B cell (primary cell): ENCODE data around the gene THEM5. TPM values are rescaled to one million over a fixed set of nuclear protein-coding genes. Genes with fewer than 3 reads are reported as not detected.

Source experiments
- ATAC-seq: fragments of 200-7000 bp; cut with Tn5 transposase; one replicate; pipeline ENCODE4 v1.10.0; 2021; ENCODE audit warnings: low read depth, mild to moderate bottlenecking, moderate number of reproducible peaks, moderate library complexity
- CTCF ChIA-PET: fragments of 350-600 bp; sonication (Branson Sonifier 250); formaldehyde crosslinking; loops from one replicate; lab custom pipeline; 2021; ENCODE audit warnings: antibody characterized with exemption, inconsistent platforms; lab: Charles Lee
- POLR2A ChIA-PET: fragments of 350-600 bp; sonication (Branson Sonifier 250); formaldehyde crosslinking; loops from one replicate; lab custom pipeline; 2021; ENCODE audit warnings: antibody characterized with exemption; lab: Charles Lee
- DNase-seq: peaks from one replicate; pipeline ENCODE4 v3.0.0; 2013
- H2AFZ ChIP-seq: 2 replicates; pipeline ENCODE4 v1.6.1; 2012; ENCODE audit warnings: mild to moderate bottlenecking, low read depth, low read length; ENCODE audit not compliant: insufficient read depth, poor library complexity, severe bottlenecking
- H3K27ac ChIP-seq, 2 donors: 1 replicate in 1 of 2; 2 replicates in 1 of 2; pipeline ENCODE4 v1.5.1; 2012 to 2013; ENCODE audit warnings: low read length in 2 of 2, mild to moderate bottlenecking in 2 of 2, moderate library complexity in 1 of 2
- H3K27me3 ChIP-seq, 4 experiments: fragments of 200-600 bp in 1 of 4; sonication (generic) in 1 of 4; replicated peaks in 1 of 4; 1 replicate in 2 of 4; 2 replicates in 2 of 4; pipeline versions ENCODE4 v1.6.1 to v1.7.0; 2013 to 2016; ENCODE audit warnings: low read length in 3 of 4, mild to moderate bottlenecking in 2 of 4, mixed read lengths in 1 of 4, moderate library complexity in 1 of 4; ENCODE audit not compliant: insufficient read depth in 4 of 4, control insufficient read depth in 3 of 4; ENCODE audit errors: control extremely low read depth in 1 of 4
- H3K36me3 ChIP-seq, 2 experiments: replicated peaks in 1 of 2; 1 replicate in 1 of 2; 2 replicates in 1 of 2; pipeline versions ENCODE4 v1.6.1 to v1.7.1; 2013; ENCODE audit warnings: low read length in 1 of 2; ENCODE audit not compliant: insufficient read depth in 2 of 2, control insufficient read depth in 1 of 2; ENCODE audit errors: control extremely low read depth in 1 of 2, extremely low read depth in 1 of 2
- H3K4me1 ChIP-seq, 2 donors: fragments of 200-600 bp in 1 of 2; sonication (generic) in 1 of 2; 1 replicate in 1 of 2; 2 replicates in 1 of 2; pipeline versions ENCODE4 v1.5.1 to v1.6.1; 2013 to 2017; ENCODE audit warnings: low read length in 2 of 2; ENCODE audit not compliant: control insufficient read depth in 2 of 2, insufficient read depth in 2 of 2
- H3K4me2 ChIP-seq: replicated peaks from 2 replicates; pipeline ENCODE3; 2012; ENCODE audit warnings: mild to moderate bottlenecking, low read depth, low read length; ENCODE audit not compliant: poor library complexity, severe bottlenecking
- H3K4me3 ChIP-seq, 5 experiments: fragments of 200-600 bp in 1 of 5; sonication (generic) in 1 of 5; 1 replicate in 3 of 5; 2 replicates in 2 of 5; pipeline versions ENCODE4 v1.5.1 to v1.7.0; 2011 to 2016; ENCODE audit warnings: low read length in 4 of 5, mild to moderate bottlenecking in 4 of 5, low read depth in 2 of 5, control low read depth in 1 of 5, moderate library complexity in 1 of 5; ENCODE audit not compliant: insufficient read depth in 1 of 5; ENCODE audit errors: control extremely low read depth in 1 of 5, extremely low read depth in 1 of 5
- H3K79me2 ChIP-seq: fragments of 200-600 bp; sonication (generic); one replicate; pipeline ENCODE4 v1.6.0; 2016; ENCODE audit warnings: low read length; ENCODE audit not compliant: control insufficient read depth, insufficient read depth
- H3K9ac ChIP-seq: fragments of 200-600 bp; sonication (generic); 2 replicates; pipeline ENCODE4 v1.6.1; 2017; ENCODE audit warnings: mild to moderate bottlenecking, low read length, moderate library complexity
- H3K9me3 ChIP-seq, 3 donors: one replicate each; pipeline versions ENCODE4 v1.6.1 to v1.7.1; 2013; ENCODE audit warnings: low read length in 2 of 3; ENCODE audit not compliant: control insufficient read depth in 2 of 3, insufficient read depth in 1 of 3; ENCODE audit errors: control extremely low read depth in 1 of 3
- H4K20me1 ChIP-seq: 2 replicates; pipeline ENCODE4 v1.6.0; 2012; ENCODE audit warnings: mild to moderate bottlenecking, low read length; ENCODE audit not compliant: insufficient read depth, control insufficient read depth, poor library complexity, severe bottlenecking
- H3K27ac Mint-ChIP-seq: one replicate; pipeline ENCODE4 v1.8.0; 2021; ENCODE audit warnings: mixed read lengths
- H3K27me3 Mint-ChIP-seq: one replicate; pipeline ENCODE4 v1.8.0; 2021; ENCODE audit warnings: mixed read lengths
- H3K4me1 Mint-ChIP-seq: one replicate; pipeline ENCODE4 v1.8.0; 2021; ENCODE audit warnings: mixed read lengths
- H3K4me3 Mint-ChIP-seq: one replicate; pipeline ENCODE4 v1.8.0; 2021; ENCODE audit warnings: mixed read lengths
- H3K9me3 Mint-ChIP-seq: one replicate; pipeline ENCODE4 v1.8.0; 2022; ENCODE audit warnings: mixed read lengths; ENCODE audit not compliant: insufficient read depth
- EZH2 ChIP-seq: IDR thresholded peaks from 2 replicates; pipeline ENCODE4 v1.6.1; 2012; ENCODE audit warnings: borderline replicate concordance, low read depth, mild to moderate bottlenecking, moderate library complexity, low read length; ENCODE audit not compliant: insufficient read depth, poor library complexity, severe bottlenecking
- WGBS: methylation state at CpG from one replicate; pipeline ENCODE4 v1.1.5; 2013; ENCODE audit warnings: missing lambda C conversion rate; ENCODE audit not compliant: insufficient coverage; 5-methylcytosine and 5-hydroxymethylcytosine counted together
- intact Hi-C: fragments of 100-400 bp; cut with micrococcal nuclease; formaldehyde crosslinking; loops from one replicate; pipeline ENCODE4 v1.10.0; 2022
- polyA plus RNA-seq: library from polyadenylated mRNA; depleted of rRNA; stranded (reverse); fragments of >200 nt; gene quantifications from 2 replicates; pipeline ENCODE4 v1.2.3, GENCODE V29; 2012
- total RNA-seq, 2 donors: library from RNA; stranded (reverse); fragments of 120-200 nt in 1 of 2; gene quantifications; 1 replicate in 1 of 2; 2 replicates in 1 of 2; pipeline versions ENCODE4 v1.2.3 to v1.2.4, GENCODE V29; 2013 to 2022
- TF ChIP-seq, protein P1 (sequence below): fragments of 200-600 bp; IDR thresholded peaks from one replicate; pipeline ENCODE4 v1.8.0; 2022; ENCODE audit warnings: antibody characterized with exemption, mild to moderate bottlenecking

Gene THEM5
- total and polyA plus RNA-seq, 2 donors (not counting 1 experiment from before 2014, with no cell fraction given): not detected

DNA sequence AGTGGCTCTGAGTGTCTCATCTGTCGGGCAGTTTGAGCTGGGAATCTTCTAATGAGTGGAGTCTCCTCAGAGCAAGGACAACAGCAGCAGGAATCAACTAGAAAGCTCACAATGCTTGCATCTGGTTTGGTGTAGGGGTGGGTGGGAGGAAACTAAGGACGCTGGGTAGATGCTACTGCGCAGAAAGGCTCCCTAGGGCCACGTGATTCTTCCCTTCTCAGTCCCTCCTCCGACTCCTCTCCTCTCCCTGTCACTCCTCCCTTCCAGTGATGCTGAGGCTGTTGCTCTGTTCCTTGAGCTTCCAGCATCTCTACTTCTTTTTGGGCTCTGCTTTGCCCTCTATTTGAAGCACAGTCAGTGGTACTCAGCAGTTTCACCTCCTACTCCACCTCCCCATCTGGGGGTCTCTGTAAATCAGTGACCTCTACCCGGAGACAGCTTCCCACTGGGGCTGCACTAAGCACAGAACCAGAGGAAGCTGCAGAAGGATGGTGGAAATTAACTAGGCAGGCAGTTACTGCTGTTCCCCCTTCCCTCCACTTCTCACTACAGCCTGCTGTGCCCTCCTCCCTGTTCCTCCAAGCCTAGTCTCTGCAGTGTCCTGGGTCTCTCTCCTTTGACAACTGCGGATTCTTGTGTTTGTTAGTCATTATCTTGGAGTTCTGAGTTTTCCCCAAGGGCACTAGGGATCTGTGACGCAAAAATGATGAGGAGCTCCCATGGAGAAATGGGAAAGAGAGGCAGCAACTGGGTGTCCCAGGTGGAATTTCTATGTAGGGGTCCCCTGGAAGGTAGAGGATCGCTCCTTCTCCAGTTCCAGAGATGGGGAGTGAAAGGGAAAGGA lies 54.1 kb downstream of the THEM5 start:
- ChIA-PET POLR2A (no interaction called here), CTCF (interaction anchor here (0.7 kb wide), 1 partner anchor 81 kb away, joined by 5 read pairs; no protein-coding TSS in a partner anchor)
- H3K27me3 ChIP-seq: peaks cover 0 to 22% (median 2%) of the 10 kb centered on the region in 4 experiments
- Mint-ChIP-seq H3K9me3 (no peaks in the 10 kb centered on the region), H3K27ac (no peak overlapping the region), H3K27me3 (peaks cover 18% of the 10 kb centered on the region), H3K4me1 (peaks cover 4% of the 10 kb centered on the region), H3K4me3 (no peak overlapping the region)
- WGBS: 82% methylated on average over 5 of the region's 9 CpGs
- intact Hi-C loops: no loop called here
- no peak overlapping the region for H3K4me3 ChIP-seq
- H3K4me1 ChIP-seq: peaks cover 3 to 9% of the 10 kb centered on the region in 2 donors
- no peaks in the 10 kb centered on the region for H3K36me3 ChIP-seq
- no peak for DNase-seq
- no peaks in the 10 kb centered on the region for H3K79me2 ChIP-seq
- H4K20me1 ChIP-seq: no peaks in the 10 kb centered on the region
- no peak overlapping the region for H3K4me2 ChIP-seq
- no peak for TF ChIP-seq EZH2
- TF ChIP-seq, protein P1, sequence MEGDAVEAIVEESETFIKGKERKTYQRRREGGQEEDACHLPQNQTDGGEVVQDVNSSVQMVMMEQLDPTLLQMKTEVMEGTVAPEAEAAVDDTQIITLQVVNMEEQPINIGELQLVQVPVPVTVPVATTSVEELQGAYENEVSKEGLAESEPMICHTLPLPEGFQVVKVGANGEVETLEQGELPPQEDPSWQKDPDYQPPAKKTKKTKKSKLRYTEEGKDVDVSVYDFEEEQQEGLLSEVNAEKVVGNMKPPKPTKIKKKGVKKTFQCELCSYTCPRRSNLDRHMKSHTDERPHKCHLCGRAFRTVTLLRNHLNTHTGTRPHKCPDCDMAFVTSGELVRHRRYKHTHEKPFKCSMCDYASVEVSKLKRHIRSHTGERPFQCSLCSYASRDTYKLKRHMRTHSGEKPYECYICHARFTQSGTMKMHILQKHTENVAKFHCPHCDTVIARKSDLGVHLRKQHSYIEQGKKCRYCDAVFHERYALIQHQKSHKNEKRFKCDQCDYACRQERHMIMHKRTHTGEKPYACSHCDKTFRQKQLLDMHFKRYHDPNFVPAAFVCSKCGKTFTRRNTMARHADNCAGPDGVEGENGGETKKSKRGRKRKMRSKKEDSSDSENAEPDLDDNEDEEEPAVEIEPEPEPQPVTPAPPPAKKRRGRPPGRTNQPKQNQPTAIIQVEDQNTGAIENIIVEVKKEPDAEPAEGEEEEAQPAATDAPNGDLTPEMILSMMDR: no peak
- H2AFZ ChIP-seq: no peak overlapping the region
- no peak for ATAC-seq
- peaks cover 0 to 3% (median 0%) of the 10 kb centered on the region in 3 donors for H3K9me3 ChIP-seq
- no peak overlapping the region for H3K9ac ChIP-seq
- H3K27ac ChIP-seq: no peak overlapping the region

DNA sequence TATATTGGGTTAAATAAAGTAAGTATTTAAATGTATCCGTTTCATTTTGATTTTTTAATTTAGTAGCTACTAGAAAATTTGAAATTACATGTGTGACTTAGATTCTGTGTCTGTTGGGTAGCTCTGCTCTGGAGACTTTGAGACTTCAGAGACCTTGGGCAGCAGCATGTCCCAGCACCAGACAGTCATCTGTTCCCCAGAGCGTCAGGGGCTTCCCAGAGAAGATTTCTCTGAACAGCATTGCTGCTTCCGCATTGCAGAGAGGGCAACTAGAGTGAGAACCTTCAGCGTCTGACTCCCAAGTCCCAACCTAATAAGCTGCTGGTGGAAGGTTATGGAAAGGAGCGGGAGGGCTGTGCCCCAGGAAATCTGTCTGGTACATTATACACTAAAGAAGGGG lies 54.9 kb downstream of the THEM5 start:
- H3K27me3 ChIP-seq: peaks cover 0 to 22% (median 2%) of the 10 kb centered on the region in 4 experiments
- peaks cover 0 to 4% of the 10 kb centered on the region in 2 donors for H3K4me1 ChIP-seq
- no peak for DNase-seq
- H3K79me2 ChIP-seq: no peaks in the 10 kb centered on the region
- peaks cover 18% of the 10 kb centered on the region for H3K27me3 Mint-ChIP-seq
- no peak for ATAC-seq
- H3K4me1 Mint-ChIP-seq: no peaks in the 10 kb centered on the region
- no peak overlapping the region for H2AFZ ChIP-seq
- H3K36me3 ChIP-seq: no peaks in the 10 kb centered on the region
- H3K9me3 Mint-ChIP-seq: no peaks in the 10 kb centered on the region
- no peak overlapping the region for H3K27ac Mint-ChIP-seq
- intact Hi-C loops: no loop called here
- H3K9me3 ChIP-seq: peaks cover 0 to 3% (median 0%) of the 10 kb centered on the region in 3 donors
- 100% methylated on average over 2 of the region's 5 CpGs for WGBS
- H3K4me3 Mint-ChIP-seq: no peak overlapping the region
- no peak overlapping the region for H3K4me3 ChIP-seq
- H3K27ac ChIP-seq: no peak overlapping the region
- no peaks in the 10 kb centered on the region for H4K20me1 ChIP-seq
- TF ChIP-seq, protein P1: no peak
- no peak overlapping the region for H3K9ac ChIP-seq
- ChIA-PET POLR2A (no interaction called here), CTCF (interaction anchor here (0.7 kb wide), 1 partner anchor 81 kb away, joined by 5 read pairs; no protein-coding TSS in a partner anchor)
- H3K4me2 ChIP-seq: no peak overlapping the region
